ENCODE data around the gene ACP5.

ACP5 gene

GRCh38 chr19:11535792-11536595 lies 41.5 kb downstream of the ACP5 start:
- H3K27me3 ChIP-seq (ENCODE audit: insufficient read depth, poor library complexity, severe bottlenecking), result peaks cover 9% of the 10 kb centered on the region
- H3K27ac ChIP-seq (replicated peaks), result no peak overlapping the region
- DNase-seq (ENCODE audit: low read depth in 1 of 2, low spot score in 1 of 2), result peak; percentile 61
- TF ChIP-seq CTCF (IDR thresholded peaks at IDR 0.05; ENCODE audit: insufficient read depth, low read length) (peak; percentile 63), SPI1 (IDR thresholded peaks at IDR 0.05; ENCODE audit: borderline replicate concordance, low read depth) (no peak)
- H3K4me3 ChIP-seq (replicated peaks; ENCODE audit: insufficient read depth, low read length), result peak overlapping the region; percentile 26

- Histone ChIP-seq H3K27me3 (ENCODE audit: insufficient read depth, poor library complexity, severe bottlenecking) (peaks cover 7% of the 10 kb centered on the region), H3K4me3 (replicated peaks; ENCODE audit: insufficient read depth, low read length) (no peak overlapping the region), H3K27ac (replicated peaks) (no peak overlapping the region)
- DNase-seq (ENCODE audit: low read depth in 1 of 2, low spot score in 1 of 2), result no peak
- no peak for TF ChIP-seq POLR2AphosphoS5 (IDR thresholded peaks at IDR 0.05; ENCODE audit: low read depth)
- no peak for TF ChIP-seq SPI1 (IDR thresholded peaks at IDR 0.05; ENCODE audit: borderline replicate concordance, low read depth)
- no peak for TF ChIP-seq REST (IDR thresholded peaks at IDR 0.05; ENCODE audit: insufficient replicate concordance, low read depth)
- TF ChIP-seq GABPA (IDR thresholded peaks at IDR 0.05; ENCODE audit: low read depth), result no peak
- no peak for TF ChIP-seq CTCF (IDR thresholded peaks at IDR 0.05; ENCODE audit: insufficient read depth, low read length)
Measured at GRCh38 chr19:11534948-11535347, 42.5 kb downstream of the ACP5 start.

GRCh38 chr19:11534538-11534937 lies 42.9 kb downstream of the ACP5 start:
- TF ChIP-seq GABPA (IDR thresholded peaks at IDR 0.05; ENCODE audit: low read depth) (no peak), CTCF (IDR thresholded peaks at IDR 0.05; ENCODE audit: insufficient read depth, low read length) (no peak), POLR2AphosphoS5 (IDR thresholded peaks at IDR 0.05; ENCODE audit: low read depth) (no peak), SPI1 (IDR thresholded peaks at IDR 0.05; ENCODE audit: borderline replicate concordance, low read depth) (peak; percentile 87), REST (IDR thresholded peaks at IDR 0.05; ENCODE audit: insufficient replicate concordance, low read depth) (no peak)
- no peak overlapping the region for H3K4me3 ChIP-seq (replicated peaks; ENCODE audit: insufficient read depth, low read length)
- H3K27ac ChIP-seq (replicated peaks), result no peak overlapping the region
- H3K27me3 ChIP-seq (ENCODE audit: insufficient read depth, poor library complexity, severe bottlenecking), result peaks cover 5% of the 10 kb centered on the region
- DNase-seq (ENCODE audit: low read depth in 1 of 2, low spot score in 1 of 2), result no peak

Data from HL-60 (cell line).